ENCODE data around the gene KATNB1.
"Not testable (repeated sequence)": the region's sequence is repeated elsewhere in the genome, so short reads cannot be mapped to it uniquely, and the experiment has no call there.

The KATNB1 gene

DNA sequence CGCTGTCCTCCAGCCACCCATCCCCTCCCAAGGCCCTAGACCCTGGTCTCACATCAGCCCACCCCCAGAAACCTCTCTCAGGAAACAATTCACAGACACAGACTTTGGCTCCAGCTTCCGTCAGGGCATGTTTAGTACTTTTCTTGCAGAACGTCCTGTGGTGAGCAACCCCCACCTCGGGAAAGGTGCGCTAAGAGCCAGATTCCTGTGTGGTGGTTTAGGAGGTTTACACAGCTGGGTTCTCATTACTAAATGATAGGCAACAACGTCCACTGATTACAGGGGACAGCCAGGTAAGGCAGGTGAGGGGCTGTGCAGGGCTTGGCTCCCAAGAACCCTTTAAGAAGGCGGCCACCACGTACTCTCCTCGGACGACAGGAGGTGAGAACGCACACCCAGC is 37.4 kb downstream of the KATNB1 start:
- peaks cover 0 to 6% of the 10 kb centered on the region in 2 donors for H3K36me3 ChIP-seq (ENCODE audit: control insufficient read depth in 2 of 2, insufficient read depth in 2 of 2, low read length in 2 of 2)

GRCh38 chr16:57773655-57774295 is 38.2 kb downstream of the KATNB1 start:
- Histone ChIP-seq H3K9me3 (ENCODE audit: control insufficient read depth in 2 of 2, low read length in 2 of 2) (no peaks in the 10 kb centered on the region), H3K4me3 (ENCODE audit: low read length in 2 of 2) (no peak overlapping the region), H3K27me3 (ENCODE audit: control insufficient read depth in 2 of 2, insufficient read depth in 2 of 2, low read length in 2 of 2) (no peaks in the 10 kb centered on the region), H3K36me3 (ENCODE audit: control insufficient read depth in 2 of 2, insufficient read depth in 2 of 2, low read length in 2 of 2) (peaks cover 0 to 6% of the 10 kb centered on the region in 2 donors), H3K9ac (ENCODE audit: low read depth in 1 of 2, low read length in 2 of 2) (no peak overlapping the region), H3K27ac (ENCODE audit: low read depth in 2 of 2, low read length in 2 of 2) (no peak overlapping the region), H3K4me1 (ENCODE audit: control insufficient read depth in 2 of 2, insufficient read depth in 2 of 2, low read length in 2 of 2) (no peaks in the 10 kb centered on the region)

More for the DNA sequence above, 37.4 kb downstream of the KATNB1 start:
- no peak overlapping the region for H3K27ac ChIP-seq (ENCODE audit: low read depth in 2 of 2, low read length in 2 of 2)
- H3K27me3 ChIP-seq (ENCODE audit: control insufficient read depth in 2 of 2, insufficient read depth in 2 of 2, low read length in 2 of 2): no peaks in the 10 kb centered on the region
- no peaks in the 10 kb centered on the region for H3K4me1 ChIP-seq (ENCODE audit: control insufficient read depth in 2 of 2, insufficient read depth in 2 of 2, low read length in 2 of 2)
- no peak overlapping the region for H3K9ac ChIP-seq (ENCODE audit: low read depth in 1 of 2, low read length in 2 of 2)
- H3K4me3 ChIP-seq (ENCODE audit: low read length in 2 of 2): no peak overlapping the region
- no peaks in the 10 kb centered on the region for H3K9me3 ChIP-seq (ENCODE audit: control insufficient read depth in 2 of 2, low read length in 2 of 2)

- no peaks in the 10 kb centered on the region for H3K27me3 ChIP-seq (ENCODE audit: control insufficient read depth in 2 of 2, insufficient read depth in 2 of 2, low read length in 2 of 2)
- no peaks in the 10 kb centered on the region for H3K4me1 ChIP-seq (ENCODE audit: control insufficient read depth in 2 of 2, insufficient read depth in 2 of 2, low read length in 2 of 2)
- no peak overlapping the region for H3K27ac ChIP-seq (ENCODE audit: low read depth in 2 of 2, low read length in 2 of 2)
- H3K9me3 ChIP-seq (ENCODE audit: control insufficient read depth in 2 of 2, low read length in 2 of 2): no peaks in the 10 kb centered on the region
- H3K36me3 ChIP-seq (ENCODE audit: control insufficient read depth in 2 of 2, insufficient read depth in 2 of 2, low read length in 2 of 2): peaks cover 0 to 6% of the 10 kb centered on the region in 2 donors
- no peak overlapping the region for H3K9ac ChIP-seq (ENCODE audit: low read depth in 1 of 2, low read length in 2 of 2)
- no peak overlapping the region for H3K4me3 ChIP-seq (ENCODE audit: low read length in 2 of 2)
Measured at GRCh38 chr16:57774705-57775285, 39.2 kb downstream of the KATNB1 start.

- Histone ChIP-seq H3K4me1 (ENCODE audit: control insufficient read depth in 2 of 2, insufficient read depth in 2 of 2, low read length in 2 of 2) (no peaks in the 10 kb centered on the region), H3K27ac (ENCODE audit: low read depth in 2 of 2, low read length in 2 of 2) (no peak overlapping the region), H3K36me3 (ENCODE audit: control insufficient read depth in 2 of 2, insufficient read depth in 2 of 2, low read length in 2 of 2) (no peaks in the 10 kb centered on the region), H3K4me3 (ENCODE audit: low read length in 2 of 2) (no peak overlapping the region), H3K27me3 (ENCODE audit: control insufficient read depth in 2 of 2, insufficient read depth in 2 of 2, low read length in 2 of 2) (no peaks in the 10 kb centered on the region), H3K9me3 (ENCODE audit: control insufficient read depth in 2 of 2, low read length in 2 of 2) (no peaks in the 10 kb centered on the region), H3K9ac (ENCODE audit: low read depth in 1 of 2, low read length in 2 of 2) (no peak overlapping the region)
Measured at GRCh38 chr16:57775661-57776469, 40.3 kb downstream of the KATNB1 start.

DNA sequence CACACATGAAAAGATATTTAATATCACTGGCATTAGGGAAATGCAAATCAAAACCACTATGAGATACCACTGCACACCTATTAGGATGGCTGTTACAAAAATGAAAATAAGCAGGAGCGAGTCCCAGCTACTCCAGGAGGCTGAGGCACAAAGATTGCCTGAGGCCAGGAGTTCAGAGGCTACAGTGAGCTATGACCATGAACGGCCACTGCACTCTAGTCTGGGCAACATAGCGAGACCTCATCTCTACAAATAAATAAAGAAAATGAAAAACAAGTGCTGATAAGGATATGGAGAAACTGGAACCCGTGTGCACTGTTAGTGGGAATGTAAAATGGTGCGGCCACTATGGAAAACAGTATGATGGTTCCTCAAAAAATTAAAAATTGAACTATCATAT is 43.1 kb downstream of the KATNB1 start:
- Histone ChIP-seq H3K9me3 (ENCODE audit: control insufficient read depth in 2 of 2, low read length in 2 of 2) (no peaks in the 10 kb centered on the region), H3K27ac (ENCODE audit: low read depth in 2 of 2, low read length in 2 of 2) (no peak overlapping the region), H3K36me3 (ENCODE audit: control insufficient read depth in 2 of 2, insufficient read depth in 2 of 2, low read length in 2 of 2) (no peaks in the 10 kb centered on the region), H3K27me3 (ENCODE audit: control insufficient read depth in 2 of 2, insufficient read depth in 2 of 2, low read length in 2 of 2) (no peaks in the 10 kb centered on the region), H3K4me1 (ENCODE audit: control insufficient read depth in 2 of 2, insufficient read depth in 2 of 2, low read length in 2 of 2) (no peaks in the 10 kb centered on the region), H3K9ac (ENCODE audit: low read depth in 1 of 2, low read length in 2 of 2) (no peak overlapping the region), H3K4me3 (ENCODE audit: low read length in 2 of 2) (no peak overlapping the region)

DNA sequence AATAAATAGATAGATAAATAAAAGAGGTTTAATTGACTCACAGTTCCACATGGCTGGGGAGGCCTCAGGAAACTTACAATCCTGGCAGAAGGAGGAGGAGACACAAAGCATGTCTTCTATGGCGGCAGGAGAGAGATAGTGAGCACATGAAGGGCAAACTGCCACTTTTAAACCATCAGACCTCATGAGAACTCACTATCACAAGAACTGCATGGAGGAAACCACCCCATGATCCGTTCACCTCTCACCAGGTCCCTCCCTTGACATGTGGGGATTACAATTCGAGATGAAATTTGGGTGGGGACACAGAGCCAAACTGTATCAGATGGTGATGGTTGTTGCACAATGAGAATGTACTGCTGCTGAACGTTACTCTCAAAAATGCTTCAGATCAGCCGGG is 44.3 kb downstream of the KATNB1 start:
- H3K9ac ChIP-seq (ENCODE audit: low read depth in 1 of 2, low read length in 2 of 2); H3K4me1 ChIP-seq (ENCODE audit: control insufficient read depth in 2 of 2, insufficient read depth in 2 of 2, low read length in 2 of 2); H3K27ac ChIP-seq (ENCODE audit: low read depth in 2 of 2, low read length in 2 of 2); H3K36me3 ChIP-seq (ENCODE audit: control insufficient read depth in 2 of 2, insufficient read depth in 2 of 2, low read length in 2 of 2); H3K4me3 ChIP-seq (ENCODE audit: low read length in 2 of 2); H3K9me3 ChIP-seq (ENCODE audit: control insufficient read depth in 2 of 2, low read length in 2 of 2); H3K27me3 ChIP-seq (ENCODE audit: control insufficient read depth in 2 of 2, insufficient read depth in 2 of 2, low read length in 2 of 2): not testable (repeated sequence)

- Histone ChIP-seq H3K4me1 (ENCODE audit: control insufficient read depth in 2 of 2, insufficient read depth in 2 of 2, low read length in 2 of 2) (no peaks in the 10 kb centered on the region), H3K36me3 (ENCODE audit: control insufficient read depth in 2 of 2, insufficient read depth in 2 of 2, low read length in 2 of 2) (no peaks in the 10 kb centered on the region), H3K27ac (ENCODE audit: low read depth in 2 of 2, low read length in 2 of 2) (no peak overlapping the region), H3K9ac (ENCODE audit: low read depth in 1 of 2, low read length in 2 of 2) (no peak overlapping the region), H3K27me3 (ENCODE audit: control insufficient read depth in 2 of 2, insufficient read depth in 2 of 2, low read length in 2 of 2) (no peaks in the 10 kb centered on the region), H3K4me3 (ENCODE audit: low read length in 2 of 2) (no peak overlapping the region), H3K9me3 (ENCODE audit: control insufficient read depth in 2 of 2, low read length in 2 of 2) (no peaks in the 10 kb centered on the region)
Measured at GRCh38 chr16:57781349-57781740, 45.8 kb downstream of the KATNB1 start.

- H3K9ac ChIP-seq (ENCODE audit: low read depth in 1 of 2, low read length in 2 of 2): no peak overlapping the region
- no peaks in the 10 kb centered on the region for H3K27me3 ChIP-seq (ENCODE audit: control insufficient read depth in 2 of 2, insufficient read depth in 2 of 2, low read length in 2 of 2)
- no peaks in the 10 kb centered on the region for H3K9me3 ChIP-seq (ENCODE audit: control insufficient read depth in 2 of 2, low read length in 2 of 2)
- H3K4me3 ChIP-seq (ENCODE audit: low read length in 2 of 2): no peak overlapping the region
- H3K36me3 ChIP-seq (ENCODE audit: control insufficient read depth in 2 of 2, insufficient read depth in 2 of 2, low read length in 2 of 2): no peaks in the 10 kb centered on the region
- H3K4me1 ChIP-seq (ENCODE audit: control insufficient read depth in 2 of 2, insufficient read depth in 2 of 2, low read length in 2 of 2): no peaks in the 10 kb centered on the region
- no peak overlapping the region for H3K27ac ChIP-seq (ENCODE audit: low read depth in 2 of 2, low read length in 2 of 2)
Measured at GRCh38 chr16:57781741-57782606, 46.4 kb downstream of the KATNB1 start.

- not testable (repeated sequence) for H3K27me3 ChIP-seq (ENCODE audit: control insufficient read depth in 2 of 2, insufficient read depth in 2 of 2, low read length in 2 of 2); H3K36me3 ChIP-seq (ENCODE audit: control insufficient read depth in 2 of 2, insufficient read depth in 2 of 2, low read length in 2 of 2); H3K4me1 ChIP-seq (ENCODE audit: control insufficient read depth in 2 of 2, insufficient read depth in 2 of 2, low read length in 2 of 2); H3K9me3 ChIP-seq (ENCODE audit: control insufficient read depth in 2 of 2, low read length in 2 of 2); H3K9ac ChIP-seq (ENCODE audit: low read depth in 1 of 2, low read length in 2 of 2); H3K4me3 ChIP-seq (ENCODE audit: low read length in 2 of 2); H3K27ac ChIP-seq (ENCODE audit: low read depth in 2 of 2, low read length in 2 of 2)
Measured at GRCh38 chr16:57782607-57783055, 47.1 kb downstream of the KATNB1 start.

All from mucosa of rectum (tissue), 2 donors.